ENCODE data around the gene HMGN1. TPM values are rescaled to one million over a fixed set of nuclear protein-coding genes. Genes with fewer than 3 reads are reported as not detected.

Gene HMGN1
- total and polyA plus RNA-seq, 8 donors, result 161 to 700 (median 674) TPM

DNA sequence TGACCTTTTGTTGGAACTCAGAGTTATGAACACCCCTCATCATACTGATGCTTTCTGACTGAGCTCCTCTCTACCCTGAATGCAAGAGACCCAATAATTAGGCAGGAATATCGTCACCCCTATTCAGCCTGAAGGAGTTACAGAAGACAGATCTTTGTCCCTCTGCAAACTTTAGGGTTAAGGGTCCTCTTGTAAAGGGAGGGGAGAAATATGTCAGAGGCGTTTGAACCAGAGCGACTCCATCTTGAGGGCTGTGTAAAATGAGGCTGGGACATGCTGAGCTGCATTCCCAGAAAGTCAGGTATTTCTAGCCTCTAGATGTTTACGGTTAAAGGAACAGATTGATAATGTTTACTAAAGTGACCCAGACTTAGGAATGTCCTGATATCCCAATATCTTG is 10.5 kb upstream of the HMGN1 start:
- intact Hi-C loops (cut with DNase I), result no loop called here
- no peak for DNase-seq

GRCh38 chr21:39353295-39353694 is 4.4 kb upstream of the HMGN1 start:
- peaks cover 7 to 12% of the 10 kb centered on the region in 2 donors for H3K4me1 ChIP-seq
- DNase-seq (no peak), ATAC-seq (no peak)
- no peak overlapping the region for H3K4me3 ChIP-seq
- intact Hi-C loops (cut with DNase I), result no loop called here
- H3K9me3 ChIP-seq, result no peaks in the 10 kb centered on the region
- no peaks in the 10 kb centered on the region for H3K36me3 ChIP-seq
- H3K27me3 ChIP-seq, result no peaks in the 10 kb centered on the region
- TF ChIP-seq CTCF (IDR thresholded peaks at IDR 0.05), result no peak
- no peak overlapping the region for H3K27ac ChIP-seq

More for the DNA sequence above, 10.5 kb upstream of the HMGN1 start:
- no peak for TF ChIP-seq CTCF (IDR thresholded peaks at IDR 0.05)
- Histone ChIP-seq H3K4me1 (no peaks in the 10 kb centered on the region), H3K9me3 (no peaks in the 10 kb centered on the region), H3K27ac (no peak overlapping the region), H3K4me3 (no peak overlapping the region), H3K27me3 (no peaks in the 10 kb centered on the region), H3K36me3 (no peaks in the 10 kb centered on the region)
- ATAC-seq, result no peak

GRCh38 chr21:39350094-39351005 is 1.5 kb upstream of the HMGN1 start:
- intact Hi-C loops (cut with DNase I), result no loop called here
- Histone ChIP-seq H3K27me3 (no peaks in the 10 kb centered on the region), H3K27ac (peak overlapping the region; percentile 93 to 94), H3K9me3 (no peaks in the 10 kb centered on the region), H3K36me3 (peaks cover 0 to 2% of the 10 kb centered on the region in 2 donors), H3K4me3 (peak overlapping the region; percentile 43 to 79), H3K4me1 (peaks cover 24 to 35% of the 10 kb centered on the region in 2 donors)
- ATAC-seq, result no peak
- TF ChIP-seq CTCF (IDR thresholded peaks at IDR 0.05), result no peak
- peak in 1 of 4 donors; percentile 41 for DNase-seq

DNA sequence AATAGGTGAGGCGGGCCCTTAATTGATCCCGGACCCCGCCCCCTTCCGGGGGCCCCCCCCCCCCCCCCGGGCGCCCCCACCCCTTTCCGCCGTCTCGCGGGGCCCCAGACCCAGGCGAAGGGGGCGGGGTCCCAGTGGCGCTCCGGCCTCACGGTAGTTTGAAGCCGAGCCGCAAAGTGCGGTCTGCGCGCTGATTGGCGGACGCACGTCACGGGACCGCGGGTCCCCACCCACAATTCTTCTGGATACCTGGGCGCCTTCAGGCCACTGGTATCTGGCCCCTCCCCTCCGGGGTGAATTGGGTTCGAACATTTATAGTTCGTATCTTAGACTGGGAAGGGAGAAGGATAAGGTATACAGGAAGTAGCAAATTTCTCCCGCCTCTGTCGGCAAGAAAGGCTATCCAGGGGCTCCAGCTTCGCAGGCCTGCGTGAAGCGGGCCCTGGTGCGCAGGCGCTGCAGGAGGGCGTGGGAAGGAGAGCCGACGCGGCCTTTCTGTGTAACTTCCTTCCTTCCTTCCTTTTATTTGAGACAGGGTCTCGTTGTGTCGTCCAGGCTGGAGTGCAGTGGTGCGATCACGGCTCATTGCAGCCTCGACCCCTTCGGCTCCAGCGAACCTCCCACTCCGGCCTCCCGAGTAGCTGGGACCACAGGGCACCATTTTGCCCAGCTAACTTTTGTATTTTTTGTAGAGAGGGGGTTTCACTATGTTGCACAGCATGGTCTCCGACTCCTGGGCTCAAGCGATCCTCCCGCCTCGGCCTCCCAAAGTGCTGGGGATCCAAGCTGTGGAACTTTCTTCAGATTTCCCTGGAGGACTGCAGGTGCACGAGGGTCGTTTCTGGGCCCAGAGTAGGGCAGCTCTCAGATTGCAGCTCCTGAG is 564 bp upstream of the HMGN1 start:
- peak overlapping the region; percentile 43 to 79 for H3K4me3 ChIP-seq
- TF ChIP-seq CTCF (IDR thresholded peaks at IDR 0.05), result no peak
- no peaks in the 10 kb centered on the region for H3K27me3 ChIP-seq
- DNase-seq (peak; percentile 95 to 99 (median 97)), ATAC-seq (peak; percentile 96)
- H3K9me3 ChIP-seq, result no peaks in the 10 kb centered on the region
- peak overlapping the region; percentile 93 to 94 for H3K27ac ChIP-seq
- peaks cover 0 to 2% of the 10 kb centered on the region in 2 donors for H3K36me3 ChIP-seq
- intact Hi-C loops (cut with DNase I), result no loop called here
- peaks cover 24 to 35% of the 10 kb centered on the region in 2 donors for H3K4me1 ChIP-seq

- no peaks in the 10 kb centered on the region for H3K27me3 ChIP-seq
- peak overlapping the region; percentile 93 to 94 for H3K27ac ChIP-seq
- H3K36me3 ChIP-seq, result peaks cover 2 to 10% of the 10 kb centered on the region in 2 donors
- peaks cover 24 to 35% of the 10 kb centered on the region in 2 donors for H3K4me1 ChIP-seq
- DNase-seq (no peak), ATAC-seq (no peak)
- intact Hi-C loops (cut with DNase I), result no loop called here
- no peak for TF ChIP-seq CTCF (IDR thresholded peaks at IDR 0.05)
- no peaks in the 10 kb centered on the region for H3K9me3 ChIP-seq
- peak overlapping the region; percentile 53 to 79 for H3K4me3 ChIP-seq
These were observed 891 bp downstream of the HMGN1 start for GRCh38 chr21:39348040-39348354.
